Calu3 (cell line): ENCODE results near the gene WHRN. TPM values are rescaled to one million over a fixed set of nuclear protein-coding genes. Genes with fewer than 3 reads are reported as not detected.

Experiments used
- BruUV-seq: library from RNA; stranded (reverse); fragments of 400-500 nt; replicated peaks from 2 replicates; lab custom pipeline; 2021; lab: Mats Ljungman, UMichigan
- CTCF ChIA-PET: fragments of 300-600 bp; sonication (Branson Sonifier 250); formaldehyde crosslinking; loops from one replicate; lab custom pipeline; 2022; ENCODE audit warnings: antibody characterized with exemption; lab: Charles Lee
- DNase-seq: peaks from one replicate; pipeline ENCODE4 v3.0.0; 2022
- H3K27ac Mint-ChIP-seq: one replicate; pipeline ENCODE4 v1.8.0; 2022; ENCODE audit warnings: mixed read lengths; ENCODE audit not compliant: unreplicated experiment
- H3K27me3 Mint-ChIP-seq: one replicate; pipeline ENCODE4 v1.8.0; 2022; ENCODE audit warnings: mixed read lengths; ENCODE audit not compliant: unreplicated experiment
- H3K36me3 Mint-ChIP-seq: one replicate; pipeline ENCODE4 v1.8.0; 2022; ENCODE audit warnings: mild to moderate bottlenecking, moderate library complexity, mixed read lengths; ENCODE audit not compliant: insufficient read depth, unreplicated experiment
- H3K4me1 Mint-ChIP-seq: one replicate; pipeline ENCODE4 v1.8.0; 2022; ENCODE audit warnings: mild to moderate bottlenecking, low read depth, mixed read lengths; ENCODE audit not compliant: unreplicated experiment
- H3K4me3 Mint-ChIP-seq: one replicate; pipeline ENCODE4 v1.8.0; 2022; ENCODE audit warnings: mild to moderate bottlenecking, low read depth, moderate library complexity, mixed read lengths; ENCODE audit not compliant: unreplicated experiment
- H3K9me3 Mint-ChIP-seq: one replicate; pipeline ENCODE4 v1.8.0; 2022; ENCODE audit warnings: low read depth, mixed read lengths; ENCODE audit not compliant: unreplicated experiment
- CTCF ChIP-seq: fragments of 200-600 bp; IDR thresholded peaks from one replicate; pipeline ENCODE4 v1.8.0; 2022; ENCODE audit warnings: antibody characterized with exemption; ENCODE audit not compliant: unreplicated experiment
- intact Hi-C: fragments of 100-400 bp; cut with micrococcal nuclease; formaldehyde crosslinking; loops from one replicate; pipeline ENCODE4 v1.10.0; 2022; ENCODE audit not compliant: unreplicated experiment
- total RNA-seq: library from RNA; stranded (reverse); gene quantifications from 2 replicates; pipeline ENCODE4 v1.2.3, GENCODE V29; 2022

WHRN gene
- total RNA-seq, 1 experiment from 2014 or later = 4.9 TPM

- no TSS peak for BruUV-seq
- CTCF ChIA-PET = interaction anchor here (0.7 kb wide), 1 partner anchor 141 kb away, joined by 3 read pairs; no protein-coding TSS in a partner anchor
- TF ChIP-seq CTCF = no peak
- H3K4me3 Mint-ChIP-seq = no peak overlapping the region
- H3K36me3 Mint-ChIP-seq = no peaks in the 10 kb centered on the region
- DNase-seq = no peak
- peaks cover 58% of the 10 kb centered on the region for H3K27me3 Mint-ChIP-seq
- H3K9me3 Mint-ChIP-seq = no peaks in the 10 kb centered on the region
- no peak overlapping the region for H3K27ac Mint-ChIP-seq
- intact Hi-C loops = no loop called here
- H3K4me1 Mint-ChIP-seq = peaks cover 8% of the 10 kb centered on the region
Observed at GRCh38 chr9:114526807-114527206, 21.5 kb upstream of the WHRN start.

- intact Hi-C loops = no loop called here
- Mint-ChIP-seq H3K4me1 (peaks cover 8% of the 10 kb centered on the region), H3K36me3 (no peaks in the 10 kb centered on the region), H3K9me3 (no peaks in the 10 kb centered on the region), H3K27me3 (peaks cover 70% of the 10 kb centered on the region), H3K27ac (no peak overlapping the region), H3K4me3 (no peak overlapping the region)
- CTCF ChIA-PET = no interaction called here
- TF ChIP-seq CTCF = no peak
- no TSS peak for BruUV-seq
- no peak for DNase-seq
Observed at GRCh38 chr9:114525513-114525912, 20.2 kb upstream of the WHRN start.

DNA sequence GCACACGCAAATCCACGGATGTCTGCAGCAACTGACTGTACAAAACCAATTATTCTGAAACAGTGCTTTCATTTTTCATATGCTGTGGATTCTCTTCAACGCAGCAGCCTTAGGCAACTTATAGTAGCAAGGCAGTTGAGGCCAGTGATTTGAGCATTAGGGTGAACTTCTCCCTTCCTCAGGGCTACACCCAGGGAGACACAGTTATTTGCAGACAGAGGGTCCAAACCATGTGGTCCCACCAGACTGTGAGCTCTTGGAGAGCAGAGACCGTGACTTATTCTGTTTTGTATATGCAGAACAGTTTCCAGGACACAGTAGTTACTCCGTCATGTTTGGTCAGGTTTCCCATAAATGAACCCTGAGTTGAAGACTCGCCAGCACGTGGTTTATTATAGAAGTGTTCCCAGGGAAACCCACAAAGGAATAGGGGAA, 19.0 kb upstream of the WHRN start:
- Mint-ChIP-seq H3K27ac (no peak overlapping the region), H3K36me3 (no peaks in the 10 kb centered on the region), H3K9me3 (no peaks in the 10 kb centered on the region), H3K4me3 (no peak overlapping the region), H3K4me1 (peaks cover 8% of the 10 kb centered on the region), H3K27me3 (peaks cover 82% of the 10 kb centered on the region)
- CTCF ChIA-PET = interaction anchor here (0.6 kb wide), 1 partner anchor 120 kb away, joined by 3 read pairs; no protein-coding TSS in a partner anchor
- no peak for TF ChIP-seq CTCF
- no peak for DNase-seq
- intact Hi-C loops = no loop called here
- no TSS peak for BruUV-seq

DNA sequence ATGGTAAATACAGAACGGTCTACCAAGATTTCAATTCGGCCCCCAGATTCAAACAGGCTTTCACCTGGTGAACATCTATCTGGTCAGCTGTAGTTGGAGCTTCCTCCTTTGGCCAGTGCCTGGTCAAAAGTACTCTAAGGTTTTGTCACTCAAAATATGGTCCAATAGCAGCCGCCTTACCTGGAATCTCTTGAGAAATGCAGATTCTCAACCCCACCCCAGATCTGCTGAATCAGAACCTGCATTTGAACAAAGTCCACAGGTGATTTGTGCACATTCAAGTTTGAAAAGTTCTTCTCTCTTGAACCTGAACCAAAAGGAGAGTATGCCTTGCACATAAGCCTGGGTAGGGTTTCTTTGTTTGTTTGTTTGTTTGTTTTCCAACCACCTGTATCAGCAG, 17.6 kb upstream of the WHRN start:
- Mint-ChIP-seq H3K4me3 (no peak overlapping the region), H3K27ac (no peak overlapping the region), H3K27me3 (peaks cover 85% of the 10 kb centered on the region), H3K36me3 (no peaks in the 10 kb centered on the region), H3K9me3 (no peaks in the 10 kb centered on the region), H3K4me1 (peaks cover 8% of the 10 kb centered on the region)
- intact Hi-C loops = no loop called here
- DNase-seq = no peak
- CTCF ChIA-PET = no interaction called here
- TF ChIP-seq CTCF = no peak
- BruUV-seq = no TSS peak
